ENCODE measurements around the gene FUT3. TPM values are rescaled to one million over a fixed set of nuclear protein-coding genes. Genes with fewer than 3 reads are reported as not detected.

Gene FUT3
- polyA plus RNA-seq, 1 donor (not counting 4 experiments of a cell fraction or from before 2014, with no cell fraction given), result 2.9 TPM

DNA sequence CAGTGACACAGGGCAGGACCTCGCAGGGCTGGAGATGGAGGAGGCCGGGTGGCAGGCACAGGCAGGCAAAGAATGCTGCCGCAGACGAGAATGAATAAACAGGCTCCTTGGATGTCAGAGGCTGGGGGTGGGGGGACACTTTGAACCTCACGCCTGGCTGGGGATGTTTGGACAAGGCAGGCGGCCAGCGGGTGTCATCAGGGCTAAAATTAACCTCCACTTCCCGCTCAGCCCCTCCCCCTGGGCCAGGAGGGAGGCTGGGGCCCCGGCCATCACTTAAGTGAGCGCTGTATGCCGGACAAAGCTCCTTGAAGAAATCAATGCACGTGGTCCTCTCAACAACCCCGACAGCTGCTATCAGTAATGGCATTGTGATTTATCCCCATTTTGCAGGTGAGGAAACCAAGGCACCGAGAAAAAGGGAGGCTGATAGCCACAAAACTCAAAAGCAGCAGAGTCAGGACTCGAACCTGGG lies 29.4 kb upstream of the FUT3 start:
- Histone ChIP-seq H3K9me1 (ENCODE audit: control insufficient read depth, extremely low read depth, insufficient read depth, low read length) (no peaks in the 10 kb centered on the region), H3K27ac (ENCODE audit: control insufficient read depth, insufficient read depth, low read length) (no peak overlapping the region), H3K4me2 (ENCODE audit: control insufficient read depth, extremely low read depth, insufficient read depth, low read depth, low read length) (no peak overlapping the region), H3K79me2 (ENCODE audit: control insufficient read depth, insufficient read depth, low read length) (no peaks in the 10 kb centered on the region), H3K9ac (ENCODE audit: control insufficient read depth, extremely low read depth, insufficient read depth, low read length) (no peak overlapping the region), H3K9me3 (ENCODE audit: control insufficient read depth, low read depth, low read length) (no peaks in the 10 kb centered on the region), H3K36me3 (ENCODE audit: control insufficient read depth in 2 of 2, extremely low read depth in 1 of 2, insufficient read depth in 2 of 2, low read length in 2 of 2) (no peaks in the 10 kb centered on the region), H3K4me3 (ENCODE audit: control insufficient read depth in 2 of 3, extremely low read depth in 1 of 3, insufficient read depth in 2 of 3, low read depth in 1 of 3, low read length in 3 of 3) (no peak overlapping the region), H3K4me1 (ENCODE audit: control insufficient read depth, extremely low read depth, insufficient read depth, low read length) (peaks cover 7% of the 10 kb centered on the region), H3K27me3 (ENCODE audit: control insufficient read depth, extremely low read depth, insufficient read depth, low read length) (peaks cover 9% of the 10 kb centered on the region), H4K20me1 (ENCODE audit: control insufficient read depth, extremely low read depth, insufficient read depth, low read length) (no peaks in the 10 kb centered on the region), H2AFZ (ENCODE audit: control insufficient read depth, low read length) (no peak overlapping the region)
- dilution Hi-C loops (cut with MboI; ENCODE audit: extremely low pct_ligation_motif_present, low sequenced_read_pairs), result no loop called here
- TF ChIP-seq, protein P1, sequence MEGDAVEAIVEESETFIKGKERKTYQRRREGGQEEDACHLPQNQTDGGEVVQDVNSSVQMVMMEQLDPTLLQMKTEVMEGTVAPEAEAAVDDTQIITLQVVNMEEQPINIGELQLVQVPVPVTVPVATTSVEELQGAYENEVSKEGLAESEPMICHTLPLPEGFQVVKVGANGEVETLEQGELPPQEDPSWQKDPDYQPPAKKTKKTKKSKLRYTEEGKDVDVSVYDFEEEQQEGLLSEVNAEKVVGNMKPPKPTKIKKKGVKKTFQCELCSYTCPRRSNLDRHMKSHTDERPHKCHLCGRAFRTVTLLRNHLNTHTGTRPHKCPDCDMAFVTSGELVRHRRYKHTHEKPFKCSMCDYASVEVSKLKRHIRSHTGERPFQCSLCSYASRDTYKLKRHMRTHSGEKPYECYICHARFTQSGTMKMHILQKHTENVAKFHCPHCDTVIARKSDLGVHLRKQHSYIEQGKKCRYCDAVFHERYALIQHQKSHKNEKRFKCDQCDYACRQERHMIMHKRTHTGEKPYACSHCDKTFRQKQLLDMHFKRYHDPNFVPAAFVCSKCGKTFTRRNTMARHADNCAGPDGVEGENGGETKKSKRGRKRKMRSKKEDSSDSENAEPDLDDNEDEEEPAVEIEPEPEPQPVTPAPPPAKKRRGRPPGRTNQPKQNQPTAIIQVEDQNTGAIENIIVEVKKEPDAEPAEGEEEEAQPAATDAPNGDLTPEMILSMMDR (optimal IDR thresholded peaks at IDR 0.05 in 1 of 3, IDR thresholded peaks at IDR 0.05 in 1 of 3, conservative IDR thresholded peaks at IDR 0.05 in 1 of 3; ENCODE audit: extremely low read depth in 1 of 3, insufficient read depth in 2 of 3, low read length in 3 of 3), result no peak
- TF ChIP-seq EZH2 (IDR thresholded peaks at IDR 0.05; ENCODE audit: low read length), result no peak
- DNase-seq (ENCODE audit: low read depth, low spot score) (no peak), FAIRE-seq (no peak)

DNA sequence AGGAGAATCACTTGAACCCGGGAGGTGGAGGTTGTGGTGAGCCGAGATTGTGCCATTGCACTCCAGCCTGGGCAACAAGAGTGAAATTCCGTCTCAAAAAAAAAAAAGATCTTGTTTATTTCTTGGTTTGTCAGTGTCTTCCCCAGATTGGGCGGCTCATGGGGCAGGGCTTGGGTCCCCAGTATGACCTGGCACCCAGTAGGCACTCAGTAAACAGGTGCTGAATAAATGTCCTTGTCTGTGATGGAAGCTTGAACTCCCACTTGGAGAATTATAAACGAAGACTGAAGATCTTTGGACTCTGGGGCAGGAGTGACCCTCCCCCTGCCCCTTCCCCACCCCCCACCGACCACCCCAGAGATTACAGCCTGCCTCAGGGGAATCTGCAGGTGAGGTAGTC lies 28.9 kb upstream of the FUT3 start:
- no peak overlapping the region for H3K9ac ChIP-seq (ENCODE audit: control insufficient read depth, extremely low read depth, insufficient read depth, low read length)
- no peaks in the 10 kb centered on the region for H3K36me3 ChIP-seq (ENCODE audit: control insufficient read depth in 2 of 2, extremely low read depth in 1 of 2, insufficient read depth in 2 of 2, low read length in 2 of 2)
- no peak for FAIRE-seq
- dilution Hi-C loops (cut with MboI; ENCODE audit: extremely low pct_ligation_motif_present, low sequenced_read_pairs), result no loop called here
- peaks cover 9% of the 10 kb centered on the region for H3K27me3 ChIP-seq (ENCODE audit: control insufficient read depth, extremely low read depth, insufficient read depth, low read length)
- DNase-seq (ENCODE audit: low read depth, low spot score), result no peak
- no peak overlapping the region for H3K4me3 ChIP-seq (ENCODE audit: control insufficient read depth in 2 of 3, extremely low read depth in 1 of 3, insufficient read depth in 2 of 3, low read depth in 1 of 3, low read length in 3 of 3)
- no peak overlapping the region for H2AFZ ChIP-seq (ENCODE audit: control insufficient read depth, low read length)
- H4K20me1 ChIP-seq (ENCODE audit: control insufficient read depth, extremely low read depth, insufficient read depth, low read length), result no peaks in the 10 kb centered on the region
- no peak overlapping the region for H3K4me2 ChIP-seq (ENCODE audit: control insufficient read depth, extremely low read depth, insufficient read depth, low read depth, low read length)
- H3K4me1 ChIP-seq (ENCODE audit: control insufficient read depth, extremely low read depth, insufficient read depth, low read length), result peaks cover 11% of the 10 kb centered on the region
- no peaks in the 10 kb centered on the region for H3K79me2 ChIP-seq (ENCODE audit: control insufficient read depth, insufficient read depth, low read length)
- no peaks in the 10 kb centered on the region for H3K9me1 ChIP-seq (ENCODE audit: control insufficient read depth, extremely low read depth, insufficient read depth, low read length)
- no peaks in the 10 kb centered on the region for H3K9me3 ChIP-seq (ENCODE audit: control insufficient read depth, low read depth, low read length)
- TF ChIP-seq, protein P1 (optimal IDR thresholded peaks at IDR 0.05 in 1 of 3, IDR thresholded peaks at IDR 0.05 in 1 of 3, conservative IDR thresholded peaks at IDR 0.05 in 1 of 3; ENCODE audit: extremely low read depth in 1 of 3, insufficient read depth in 2 of 3, low read length in 3 of 3), result no peak
- TF ChIP-seq EZH2 (IDR thresholded peaks at IDR 0.05; ENCODE audit: low read length), result no peak
- H3K27ac ChIP-seq (ENCODE audit: control insufficient read depth, insufficient read depth, low read length), result no peak overlapping the region

All from keratinocyte (primary cell).